D721Med (cell line): ENCODE measurements around the gene ELL.

Experiments
- DNase-seq: peaks from one replicate; pipeline ENCODE4 v3.0.0; 2011; ENCODE audit warnings: low spot score; ENCODE audit not compliant: insufficient read length
- FAIRE-seq: peaks from 2 replicates; lab custom pipeline; 2011; peaks lifted over from hg19 to GRCh38; lab: Jason Lieb, UNC
- TF ChIP-seq, protein P1 (sequence below): IDR thresholded peaks from 2 replicates; pipeline ENCODE4 v1.5.1; 2012; ENCODE audit warnings: mild to moderate bottlenecking, control low read depth; ENCODE audit not compliant: insufficient read depth; ENCODE audit errors: missing control alignments

Gene ELL

DNA sequence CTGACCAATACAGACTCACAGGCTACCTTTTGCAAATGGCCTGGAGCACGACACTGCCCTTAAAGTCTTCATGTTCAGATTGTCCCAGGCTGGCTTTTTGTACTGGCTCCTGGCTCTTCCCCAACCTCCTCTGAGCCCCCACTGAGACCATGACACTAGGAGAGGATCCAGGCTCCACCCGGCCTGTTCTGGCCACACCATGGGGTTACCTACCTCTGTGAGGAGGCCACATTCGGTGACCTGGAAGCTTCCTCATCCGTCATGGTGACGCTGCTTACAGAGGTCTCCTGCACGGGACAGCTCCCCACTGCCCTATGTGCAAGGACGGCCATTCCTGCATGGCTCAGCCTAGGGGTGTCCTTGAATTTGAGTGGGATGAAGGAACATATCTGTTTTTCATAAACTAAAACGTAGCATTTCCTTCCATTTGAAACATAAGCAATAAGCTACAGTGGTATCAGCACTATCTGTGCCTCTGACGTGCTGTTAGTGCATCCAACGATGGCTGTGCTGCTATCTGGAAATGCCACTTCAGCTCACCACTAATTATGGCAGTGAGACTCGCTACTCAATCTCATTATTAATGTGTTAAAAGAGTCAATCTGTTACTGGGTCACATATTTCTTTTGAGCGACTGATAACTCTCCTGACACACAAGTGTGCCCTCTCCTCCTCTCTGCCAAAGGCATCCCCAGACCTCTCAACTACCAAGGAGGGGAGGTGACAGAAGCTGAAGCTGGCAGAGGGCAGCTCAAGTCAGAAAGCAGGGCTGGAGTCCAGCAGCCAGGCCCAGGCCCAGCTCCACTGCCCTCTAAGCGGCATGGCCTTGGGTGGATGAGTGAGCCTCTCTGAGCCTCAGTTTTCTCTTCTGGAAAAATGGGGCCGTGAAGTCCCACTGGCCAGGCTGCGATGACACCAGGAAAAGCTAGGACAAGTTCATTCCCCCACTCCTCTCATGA lies 29.6 kb downstream of the ELL start:
- no peak for DNase-seq
- no peak for FAIRE-seq
- TF ChIP-seq, protein P1, sequence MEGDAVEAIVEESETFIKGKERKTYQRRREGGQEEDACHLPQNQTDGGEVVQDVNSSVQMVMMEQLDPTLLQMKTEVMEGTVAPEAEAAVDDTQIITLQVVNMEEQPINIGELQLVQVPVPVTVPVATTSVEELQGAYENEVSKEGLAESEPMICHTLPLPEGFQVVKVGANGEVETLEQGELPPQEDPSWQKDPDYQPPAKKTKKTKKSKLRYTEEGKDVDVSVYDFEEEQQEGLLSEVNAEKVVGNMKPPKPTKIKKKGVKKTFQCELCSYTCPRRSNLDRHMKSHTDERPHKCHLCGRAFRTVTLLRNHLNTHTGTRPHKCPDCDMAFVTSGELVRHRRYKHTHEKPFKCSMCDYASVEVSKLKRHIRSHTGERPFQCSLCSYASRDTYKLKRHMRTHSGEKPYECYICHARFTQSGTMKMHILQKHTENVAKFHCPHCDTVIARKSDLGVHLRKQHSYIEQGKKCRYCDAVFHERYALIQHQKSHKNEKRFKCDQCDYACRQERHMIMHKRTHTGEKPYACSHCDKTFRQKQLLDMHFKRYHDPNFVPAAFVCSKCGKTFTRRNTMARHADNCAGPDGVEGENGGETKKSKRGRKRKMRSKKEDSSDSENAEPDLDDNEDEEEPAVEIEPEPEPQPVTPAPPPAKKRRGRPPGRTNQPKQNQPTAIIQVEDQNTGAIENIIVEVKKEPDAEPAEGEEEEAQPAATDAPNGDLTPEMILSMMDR, result no peak

DNA sequence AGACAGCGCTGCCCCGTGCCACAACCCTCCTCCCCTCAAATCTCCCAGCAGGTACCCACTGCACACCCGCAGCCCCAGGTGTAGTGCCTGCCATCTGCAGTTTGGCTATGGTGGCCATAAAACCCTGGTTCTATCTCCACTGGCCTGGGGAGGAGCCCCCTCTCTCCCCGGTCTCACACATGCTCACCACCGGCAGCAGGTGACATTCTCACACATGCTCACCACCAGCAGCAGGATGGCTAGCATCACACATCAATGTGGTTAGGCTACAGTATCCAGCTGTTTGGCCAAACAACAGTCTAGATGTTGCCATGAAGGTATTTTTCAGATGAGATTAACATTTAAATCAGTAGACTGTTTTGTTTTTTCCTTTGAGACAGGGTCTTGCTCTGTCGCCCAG lies 31.1 kb downstream of the ELL start:
- no peak for DNase-seq
- TF ChIP-seq, protein P1, result no peak
- FAIRE-seq, result no peak

DNA sequence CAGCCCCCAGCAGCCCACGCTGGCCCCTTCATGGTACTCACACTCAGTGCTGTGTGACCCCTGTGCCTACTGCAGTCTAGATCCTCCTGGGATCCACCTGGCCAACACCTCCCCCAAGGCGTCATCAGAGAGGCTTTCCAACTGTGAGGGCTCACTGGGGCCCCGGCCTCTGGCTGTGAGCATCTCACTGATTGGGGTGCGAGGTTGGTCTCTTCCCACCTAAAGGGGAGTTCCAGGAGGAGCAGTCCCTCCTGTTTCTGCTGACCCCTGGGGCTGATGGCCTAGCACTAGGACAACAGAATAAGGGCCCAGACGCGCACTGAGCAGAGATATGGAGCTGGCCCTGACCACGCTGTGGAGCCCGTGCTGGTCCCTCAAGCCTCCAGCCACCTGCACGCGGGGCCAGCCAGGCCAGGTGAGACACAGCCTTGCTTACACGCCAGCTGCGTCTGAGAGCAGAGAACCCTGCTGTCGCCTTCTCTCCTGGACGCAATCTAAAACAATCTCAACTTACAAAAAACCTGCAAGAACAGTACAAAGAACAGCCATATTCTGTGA lies 32.2 kb downstream of the ELL start:
- no peak for FAIRE-seq
- TF ChIP-seq, protein P1, result no peak
- DNase-seq, result no peak

DNA sequence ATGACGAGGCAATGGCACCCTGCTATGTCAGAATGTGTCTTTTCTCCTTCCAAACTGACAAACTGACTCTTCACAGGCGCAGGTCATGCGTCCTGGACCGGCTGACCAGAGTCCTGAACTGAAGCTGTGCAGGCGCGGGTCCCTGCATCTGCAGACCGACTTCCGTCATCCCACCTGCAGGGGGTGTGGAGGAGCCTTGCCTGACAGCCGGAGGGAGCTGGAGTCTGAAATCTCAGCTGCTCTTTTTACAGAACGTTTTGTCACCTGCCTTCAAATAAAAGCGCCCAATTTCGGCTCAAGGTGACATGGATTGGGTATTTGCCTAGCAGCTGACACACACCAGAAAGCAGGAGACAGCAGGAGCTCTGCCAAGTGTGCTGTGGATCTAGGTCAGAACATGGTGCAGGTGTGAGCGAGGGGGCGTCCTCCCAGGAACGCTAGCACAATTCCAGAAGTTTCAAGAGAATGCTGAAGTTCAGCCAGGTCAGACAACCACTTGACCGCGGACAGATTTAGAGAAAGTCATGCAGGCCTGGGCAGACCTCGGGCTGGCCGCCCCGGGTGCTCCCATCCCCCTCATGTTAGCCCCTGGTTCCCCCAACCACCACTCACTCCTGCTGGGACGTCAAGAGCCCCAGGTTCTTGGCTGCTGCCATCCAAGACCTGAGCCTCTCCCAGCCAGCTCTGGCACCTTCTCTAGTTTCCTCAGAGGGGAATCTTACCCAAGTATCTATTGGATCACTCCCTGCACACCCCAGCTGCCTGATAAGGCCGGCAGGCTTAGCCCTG lies 32.8 kb downstream of the ELL start:
- FAIRE-seq, result no peak
- TF ChIP-seq, protein P1, result peak; percentile 30
- DNase-seq, result no peak

DNA sequence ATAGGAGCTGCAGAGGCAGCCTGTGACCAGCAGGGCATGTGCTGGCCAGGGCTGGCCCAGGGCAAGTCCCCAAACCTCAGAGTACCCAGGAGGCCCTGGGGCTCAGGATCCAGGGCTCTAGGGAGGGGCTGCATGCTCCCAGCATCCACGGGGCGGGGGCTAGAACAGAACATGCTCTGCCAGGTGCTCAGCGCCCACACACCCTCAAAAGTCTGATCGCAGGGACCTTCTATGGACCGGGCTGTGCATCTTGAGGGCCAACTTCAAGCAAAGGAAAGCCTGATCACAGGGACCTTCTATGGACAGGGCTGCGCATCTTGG lies 33.5 kb downstream of the ELL start:
- DNase-seq (no peak), FAIRE-seq (no peak)
- TF ChIP-seq, protein P1, result no peak

DNA sequence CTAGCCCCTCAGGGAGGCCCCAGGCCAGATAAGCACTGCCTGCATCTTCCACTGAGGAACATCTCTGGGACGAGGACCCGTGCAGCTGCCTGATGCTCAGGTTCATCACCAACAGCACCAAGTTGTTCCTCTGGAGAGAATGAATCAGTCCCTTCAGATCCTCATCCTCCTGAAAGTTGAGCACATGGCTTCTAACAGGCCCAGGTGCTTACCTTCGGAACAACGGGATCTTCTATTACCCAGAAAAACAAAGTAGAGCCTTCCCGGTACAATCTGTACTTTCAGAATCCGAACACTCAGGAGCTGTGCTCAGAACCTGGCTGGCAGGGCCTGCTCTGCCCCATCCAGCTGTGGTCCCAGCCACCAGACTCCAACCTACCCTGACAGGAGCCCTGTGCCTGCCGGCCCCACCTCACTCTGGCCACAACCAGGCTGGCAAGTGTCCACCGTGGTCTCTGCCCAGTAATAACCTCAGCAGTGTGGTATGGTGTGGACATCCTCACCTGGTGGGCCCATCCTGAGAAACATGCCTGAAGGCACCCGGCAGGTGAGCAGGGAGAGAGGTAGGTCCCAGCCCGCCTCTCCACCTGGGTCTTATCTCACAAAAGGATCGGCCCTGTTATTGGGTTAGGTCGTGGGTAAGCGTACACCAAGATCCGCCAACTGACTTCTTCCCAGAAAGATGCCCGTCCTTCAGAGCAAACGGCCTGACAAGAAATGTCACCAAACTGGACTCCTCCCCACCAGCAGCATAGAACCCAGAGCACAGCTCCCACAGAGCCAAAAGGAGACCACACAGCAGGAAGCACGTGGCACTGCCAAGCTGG lies 34.1 kb downstream of the ELL start:
- no peak for DNase-seq
- TF ChIP-seq, protein P1, result no peak
- no peak for FAIRE-seq
